IMR-90 (cell line): ENCODE data around the gene MC5R. TPM values are rescaled to one million over a fixed set of nuclear protein-coding genes. Genes with fewer than 3 reads are reported as not detected.

Source experiments
- polyA plus RNA-seq, 3 experiments: library from polyadenylated mRNA; depleted of rRNA; stranded (reverse); fragments of >200 nt; gene quantifications; 2 replicates each; pipeline ENCODE4 v1.2.3, GENCODE V29; 2012; ENCODE audit warnings: low replicate concordance in 1 of 3
- total RNA-seq: library from RNA; depleted of rRNA; stranded (reverse); fragments of >200 nt; gene quantifications from 2 replicates; pipeline ENCODE4 v1.2.3, GENCODE V29; 2012; rRNA removed

MC5R gene
- total and polyA plus RNA-seq, 2 of the 4 experiments (the other 2 are of a cell fraction) = not detected

Other genes starting within 250 kb of the MC5R start
- 16.1 and 25.3 TPM in 2 replicates for gene FAM210A, start 97.6 kb upstream of the MC5R start, total RNA-seq
- gene FAM210A, start 97.6 kb upstream of the MC5R start, polyA plus RNA-seq (2012; rRNA removed) = 9.2 and 9.8 TPM in 2 replicates
- gene RNMT, start 97.5 kb upstream of the MC5R start, total RNA-seq = 13.3 and 21.1 TPM in 2 replicates
- gene RNMT, start 97.5 kb upstream of the MC5R start, polyA plus RNA-seq (2012; rRNA removed) = 11.9 and 13.6 TPM in 2 replicates
- gene MC2R, start 91.4 kb downstream of the MC5R start, total RNA-seq = not detected in 2 replicates
- not detected in 2 replicates for gene MC2R, start 91.4 kb downstream of the MC5R start, polyA plus RNA-seq (2012; rRNA removed)